Nephron progenitor cell (in vitro differentiated cells): ENCODE measurements around the gene BCL11B.

Experiments
- DNase-seq: peaks from one replicate; pipeline ENCODE4 v3.0.0; 2021
- H3K27ac Mint-ChIP-seq: 2 replicates; pipeline ENCODE4 v1.8.0; 2021; ENCODE audit warnings: mild to moderate bottlenecking, moderate library complexity, mixed read lengths
- H3K27me3 Mint-ChIP-seq: 2 replicates; pipeline ENCODE4 v1.8.0; 2021; ENCODE audit warnings: mild to moderate bottlenecking, low read depth, mixed read lengths; ENCODE audit not compliant: poor library complexity
- H3K36me3 Mint-ChIP-seq: 2 replicates; pipeline ENCODE4 v1.8.0; 2021; ENCODE audit warnings: low read depth, mixed read lengths
- H3K4me1 Mint-ChIP-seq: 2 replicates; pipeline ENCODE4 v1.8.0; 2021; ENCODE audit warnings: mixed read lengths
- H3K4me3 Mint-ChIP-seq: 2 replicates; pipeline ENCODE4 v1.8.0; 2021; ENCODE audit warnings: mild to moderate bottlenecking, moderate library complexity, mixed read lengths
- H3K9me3 Mint-ChIP-seq: 2 replicates; pipeline ENCODE4 v1.8.0; 2021; ENCODE audit warnings: mild to moderate bottlenecking, moderate library complexity, mixed read lengths
- TF ChIP-seq, protein P1 (sequence below): fragments of 200-600 bp; sonication (generic); IDR thresholded peaks from 2 replicates; pipeline ENCODE4 v1.5.0; 2021; ENCODE audit warnings: antibody characterized with exemption

BCL11B gene

DNA sequence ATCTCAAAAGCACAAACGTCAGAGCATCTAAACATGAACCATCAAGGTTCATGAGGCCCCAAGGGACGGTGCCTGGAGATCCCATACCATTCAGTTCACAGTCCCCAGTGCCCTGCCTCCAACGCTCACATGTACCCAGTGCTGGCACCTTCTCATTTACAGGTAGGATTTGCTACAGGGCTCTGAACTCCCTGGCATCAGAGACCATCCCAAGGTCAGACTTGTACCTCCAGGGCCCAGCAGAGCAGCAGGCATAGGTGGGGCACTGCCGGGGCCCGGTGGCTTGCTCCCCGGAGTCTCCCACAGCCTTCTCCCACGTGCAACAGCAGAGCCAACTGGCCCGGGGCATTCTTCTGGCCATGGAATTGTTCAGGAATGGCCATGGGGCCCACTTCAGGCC, 114.8 kb downstream of the BCL11B start:
- H3K4me1 Mint-ChIP-seq: no peaks in the 10 kb centered on the region
- no peaks in the 10 kb centered on the region for H3K36me3 Mint-ChIP-seq
- H3K9me3 Mint-ChIP-seq: peaks cover 9% of the 10 kb centered on the region
- no peak for DNase-seq
- H3K27me3 Mint-ChIP-seq: peaks cover 14% of the 10 kb centered on the region
- H3K4me3 Mint-ChIP-seq: no peak overlapping the region
- no peak overlapping the region for H3K27ac Mint-ChIP-seq
- TF ChIP-seq, protein P1, sequence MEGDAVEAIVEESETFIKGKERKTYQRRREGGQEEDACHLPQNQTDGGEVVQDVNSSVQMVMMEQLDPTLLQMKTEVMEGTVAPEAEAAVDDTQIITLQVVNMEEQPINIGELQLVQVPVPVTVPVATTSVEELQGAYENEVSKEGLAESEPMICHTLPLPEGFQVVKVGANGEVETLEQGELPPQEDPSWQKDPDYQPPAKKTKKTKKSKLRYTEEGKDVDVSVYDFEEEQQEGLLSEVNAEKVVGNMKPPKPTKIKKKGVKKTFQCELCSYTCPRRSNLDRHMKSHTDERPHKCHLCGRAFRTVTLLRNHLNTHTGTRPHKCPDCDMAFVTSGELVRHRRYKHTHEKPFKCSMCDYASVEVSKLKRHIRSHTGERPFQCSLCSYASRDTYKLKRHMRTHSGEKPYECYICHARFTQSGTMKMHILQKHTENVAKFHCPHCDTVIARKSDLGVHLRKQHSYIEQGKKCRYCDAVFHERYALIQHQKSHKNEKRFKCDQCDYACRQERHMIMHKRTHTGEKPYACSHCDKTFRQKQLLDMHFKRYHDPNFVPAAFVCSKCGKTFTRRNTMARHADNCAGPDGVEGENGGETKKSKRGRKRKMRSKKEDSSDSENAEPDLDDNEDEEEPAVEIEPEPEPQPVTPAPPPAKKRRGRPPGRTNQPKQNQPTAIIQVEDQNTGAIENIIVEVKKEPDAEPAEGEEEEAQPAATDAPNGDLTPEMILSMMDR: no peak

DNA sequence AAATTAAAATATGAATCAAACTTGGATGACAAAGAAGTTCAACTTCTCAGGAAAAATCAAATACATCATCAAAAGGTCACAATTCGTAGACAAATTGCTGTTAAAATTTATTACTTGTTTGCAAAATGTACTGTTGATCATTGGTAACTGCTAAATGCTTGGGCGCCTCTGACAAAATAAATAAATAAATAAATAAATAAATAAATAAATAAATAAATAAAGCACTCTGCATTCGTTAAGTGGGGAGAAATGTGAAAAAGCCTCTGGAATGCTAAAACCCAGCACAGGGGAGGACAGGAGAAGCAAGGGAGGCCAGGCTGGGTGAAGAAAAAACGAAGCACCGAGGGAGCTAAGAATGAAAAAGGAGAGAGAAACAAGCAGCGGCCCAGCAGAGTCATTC, 115.2 kb downstream of the BCL11B start:
- H3K4me3 Mint-ChIP-seq: no peak overlapping the region
- no peak overlapping the region for H3K27ac Mint-ChIP-seq
- TF ChIP-seq, protein P1: no peak

DNA sequence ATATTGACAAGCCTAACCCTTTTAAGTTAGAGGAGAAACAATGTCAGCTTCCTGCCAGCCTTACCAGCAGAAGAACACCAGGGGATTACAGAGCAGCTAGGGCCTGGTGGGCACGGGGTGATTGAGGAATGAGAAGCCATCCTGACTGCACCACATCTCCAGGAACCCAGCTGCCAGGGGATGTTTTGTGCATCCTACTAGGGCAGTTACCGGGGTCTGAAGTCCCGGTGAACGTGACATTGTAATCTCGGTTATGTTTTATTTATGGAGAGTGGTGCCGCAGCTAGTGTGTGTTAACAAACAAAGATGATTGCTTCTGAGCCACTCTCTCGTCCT, 115.9 kb downstream of the BCL11B start:
- no peak for DNase-seq

More for the DNA sequence above, 115.2 kb downstream of the BCL11B start:
- Mint-ChIP-seq H3K4me1 (no peaks in the 10 kb centered on the region), H3K36me3 (no peaks in the 10 kb centered on the region), H3K27me3 (peaks cover 14% of the 10 kb centered on the region), H3K9me3 (peaks cover 8% of the 10 kb centered on the region)
- no peak for DNase-seq

DNA sequence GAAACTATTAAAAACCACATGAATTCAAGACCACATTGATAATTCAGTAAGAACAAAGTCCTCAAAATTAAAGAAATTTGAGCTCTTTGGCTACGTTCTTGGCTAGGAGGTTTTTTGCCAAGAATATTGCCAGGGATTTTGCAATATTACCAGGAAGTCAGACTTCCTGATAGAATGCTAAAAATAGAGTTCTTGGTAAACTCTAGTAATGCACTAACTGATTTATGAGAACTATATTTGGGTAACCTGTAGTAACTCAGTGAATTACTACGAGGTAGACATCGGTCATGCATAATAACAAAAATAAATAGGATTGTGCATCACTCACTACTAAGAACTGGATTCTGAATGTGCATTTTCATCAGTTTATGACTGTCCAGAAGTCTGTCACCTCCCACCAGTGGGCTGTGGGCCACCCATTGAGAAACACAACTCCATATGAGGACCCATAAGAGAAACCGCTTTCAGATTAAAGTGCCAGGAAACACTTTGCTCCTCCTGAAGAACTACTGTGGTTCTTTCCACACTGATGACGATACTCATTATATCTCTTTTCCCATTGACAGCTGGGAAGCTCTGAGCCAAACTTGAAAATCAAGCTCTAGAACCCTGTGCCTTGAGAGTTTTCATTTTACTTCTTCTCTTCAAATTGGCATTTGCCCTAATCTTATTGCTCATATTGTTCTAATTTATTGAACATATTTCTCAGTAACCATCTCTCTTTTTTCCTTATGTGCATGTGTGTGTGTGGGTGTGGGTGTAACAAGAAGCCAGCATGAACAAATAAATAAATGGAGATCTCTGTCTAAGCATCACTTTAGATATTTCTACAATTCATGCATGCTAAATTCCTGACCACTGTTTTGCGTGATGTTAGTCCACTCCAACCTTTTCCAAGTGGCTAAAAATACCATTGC, 116.6 kb downstream of the BCL11B start:
- TF ChIP-seq, protein P1: no peak
- Mint-ChIP-seq H3K4me3 (no peak overlapping the region), H3K4me1 (no peaks in the 10 kb centered on the region), H3K27ac (no peak overlapping the region), H3K9me3 (no peaks in the 10 kb centered on the region), H3K27me3 (peaks cover 14% of the 10 kb centered on the region), H3K36me3 (no peaks in the 10 kb centered on the region)
- DNase-seq: no peak

More for the DNA sequence above, 115.9 kb downstream of the BCL11B start:
- H3K4me1 Mint-ChIP-seq: no peaks in the 10 kb centered on the region
- no peaks in the 10 kb centered on the region for H3K36me3 Mint-ChIP-seq
- TF ChIP-seq, protein P1: no peak
- no peak overlapping the region for H3K27ac Mint-ChIP-seq
- peaks cover 14% of the 10 kb centered on the region for H3K27me3 Mint-ChIP-seq
- no peak overlapping the region for H3K4me3 Mint-ChIP-seq
- H3K9me3 Mint-ChIP-seq: peaks cover under 1% of the 10 kb centered on the region

DNA sequence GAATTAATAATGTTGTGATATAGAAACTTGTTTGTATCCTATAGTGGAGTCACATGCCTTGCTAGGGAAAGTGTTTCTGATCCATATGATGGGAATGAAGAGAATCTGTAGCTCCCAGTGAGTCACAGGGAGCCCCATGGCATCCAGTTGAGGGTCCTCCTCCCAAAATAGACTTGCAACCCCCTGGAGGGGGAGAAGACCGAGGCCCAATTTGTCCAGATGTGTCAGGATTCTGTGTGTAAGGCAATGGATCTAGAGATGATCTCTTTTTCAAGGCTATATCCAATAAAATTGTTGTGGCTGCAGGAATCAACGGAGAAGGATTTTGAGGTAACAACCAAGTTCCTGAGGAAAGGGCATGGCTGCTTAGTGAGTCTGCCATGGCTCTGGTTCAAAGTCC, 121.8 kb downstream of the BCL11B start:
- no peak for DNase-seq
- no peaks in the 10 kb centered on the region for H3K9me3 Mint-ChIP-seq
- no peaks in the 10 kb centered on the region for H3K36me3 Mint-ChIP-seq
- H3K4me3 Mint-ChIP-seq: no peak overlapping the region
- H3K4me1 Mint-ChIP-seq: no peaks in the 10 kb centered on the region
- TF ChIP-seq, protein P1: no peak
- peaks cover 18% of the 10 kb centered on the region for H3K27me3 Mint-ChIP-seq
- H3K27ac Mint-ChIP-seq: no peak overlapping the region
